ENCODE measurements around the gene EPHA3. TPM values are rescaled to one million over a fixed set of nuclear protein-coding genes. Genes with fewer than 3 reads are reported as not detected.

Gene EPHA3
- total and polyA plus RNA-seq, 2 donors from 2014 or later, result 0.19 to 6.5 TPM

- Histone ChIP-seq H3K9me3 (ENCODE audit: control insufficient read depth in 2 of 3, insufficient read depth in 1 of 3, low read length in 3 of 3) (no peaks in the 10 kb centered on the region), H3K27me3 (ENCODE audit: control insufficient read depth, insufficient read depth, low read length) (no peaks in the 10 kb centered on the region), H3K9ac (ENCODE audit: low read length in 3 of 3) (no peak overlapping the region), H3K27ac (ENCODE audit: low read depth in 2 of 2, low read length in 2 of 2) (no peak overlapping the region), H3K36me3 (ENCODE audit: control insufficient read depth in 2 of 3, insufficient read depth in 3 of 3, low read length in 3 of 3) (no peaks in the 10 kb centered on the region), H3K4me3 (ENCODE audit: low read length in 3 of 3) (no peak overlapping the region), H3K4me1 (ENCODE audit: control insufficient read depth in 2 of 3, insufficient read depth in 2 of 3, low read depth in 1 of 3, low read length in 3 of 3) (no peaks in the 10 kb centered on the region)
- DNase-seq, result no peak
- TF ChIP-seq CTCF (IDR thresholded peaks at IDR 0.05; ENCODE audit: borderline replicate concordance, extremely low read depth, insufficient read depth), result no peak
- no peak for FAIRE-seq
- intact Hi-C loops (cut with DNase I), result no loop called here
These were observed 312.3 kb downstream of the EPHA3 start for GRCh38 chr3:89419647-89420241.

DNA sequence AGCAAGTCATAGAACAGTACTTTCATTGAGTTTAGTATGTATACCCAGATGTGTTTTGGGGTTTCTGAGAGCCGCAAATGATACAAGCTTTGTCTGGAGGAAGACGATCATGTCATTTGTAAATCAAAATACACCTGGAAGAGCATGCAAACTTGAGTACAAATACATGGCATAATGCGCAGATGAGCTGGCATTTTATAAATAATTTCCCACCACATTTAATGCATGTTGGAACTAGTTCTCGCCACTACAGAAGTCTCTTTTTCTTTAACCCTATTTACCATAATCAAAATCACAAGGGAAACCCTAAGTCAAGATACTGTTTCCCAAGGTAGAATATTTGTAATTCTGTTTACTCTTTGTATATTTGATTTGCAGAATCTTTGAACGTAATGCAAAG lies 318.6 kb downstream of the EPHA3 start:
- intact Hi-C loops (cut with DNase I), result no loop called here
- H3K36me3 ChIP-seq (ENCODE audit: control insufficient read depth in 2 of 3, insufficient read depth in 3 of 3, low read length in 3 of 3), result no peaks in the 10 kb centered on the region
- no peak overlapping the region for H3K4me3 ChIP-seq (ENCODE audit: low read length in 3 of 3)
- H3K9ac ChIP-seq (ENCODE audit: low read length in 3 of 3), result no peak overlapping the region
- DNase-seq, result no peak
- no peak overlapping the region for H3K27ac ChIP-seq (ENCODE audit: low read depth in 2 of 2, low read length in 2 of 2)
- no peak for FAIRE-seq
- no peaks in the 10 kb centered on the region for H3K27me3 ChIP-seq (ENCODE audit: control insufficient read depth, insufficient read depth, low read length)
- no peak for TF ChIP-seq CTCF (IDR thresholded peaks at IDR 0.05; ENCODE audit: borderline replicate concordance, extremely low read depth, insufficient read depth)
- H3K9me3 ChIP-seq (ENCODE audit: control insufficient read depth in 2 of 3, insufficient read depth in 1 of 3, low read length in 3 of 3), result no peaks in the 10 kb centered on the region
- H3K4me1 ChIP-seq (ENCODE audit: control insufficient read depth in 2 of 3, insufficient read depth in 2 of 3, low read depth in 1 of 3, low read length in 3 of 3), result no peaks in the 10 kb centered on the region

DNA sequence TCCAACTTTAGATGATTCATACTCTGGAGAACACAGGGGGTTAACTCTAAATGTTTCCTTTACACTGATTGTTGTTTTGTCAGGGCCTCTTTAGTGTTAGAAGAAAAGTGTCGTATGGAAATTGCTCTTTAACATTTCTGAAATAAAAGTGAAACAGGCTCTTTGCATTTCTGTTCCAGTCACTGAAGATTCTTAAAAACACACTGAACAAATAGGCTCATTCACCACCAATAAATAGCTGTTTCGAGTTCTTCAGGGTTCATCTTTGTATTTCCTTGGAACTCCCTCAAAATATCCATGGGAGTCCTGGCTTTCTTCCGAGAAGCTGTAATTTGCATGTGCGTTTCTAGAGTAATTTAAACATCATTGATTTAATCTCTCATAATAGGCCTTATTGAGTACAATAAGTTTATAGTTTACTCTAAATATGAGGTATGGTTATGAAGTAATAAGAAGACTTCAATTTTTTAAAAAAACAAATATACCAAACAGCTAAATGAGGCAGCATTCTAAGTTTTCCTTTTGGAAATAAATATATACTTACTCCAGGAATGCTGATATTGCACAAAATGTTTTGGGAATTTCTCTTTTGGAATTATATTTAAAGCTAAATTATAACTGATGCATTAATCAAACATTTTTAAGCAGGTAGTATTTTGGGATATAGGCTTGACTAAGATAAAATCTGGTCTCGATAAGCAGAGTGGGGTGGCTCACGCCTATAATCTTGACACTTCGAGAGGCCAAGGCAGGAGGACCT lies 327.4 kb downstream of the EPHA3 start:
- no peak for TF ChIP-seq CTCF (IDR thresholded peaks at IDR 0.05; ENCODE audit: borderline replicate concordance, extremely low read depth, insufficient read depth)
- H3K9ac ChIP-seq (ENCODE audit: low read length in 3 of 3), result no peak overlapping the region
- no peak for FAIRE-seq

More for the DNA sequence above, 327.4 kb downstream of the EPHA3 start:
- H3K9me3 ChIP-seq (ENCODE audit: control insufficient read depth in 2 of 3, insufficient read depth in 1 of 3, low read length in 3 of 3), result no peaks in the 10 kb centered on the region
- no peak overlapping the region for H3K27ac ChIP-seq (ENCODE audit: low read depth in 2 of 2, low read length in 2 of 2)
- intact Hi-C loops (cut with DNase I), result no loop called here
- H3K4me3 ChIP-seq (ENCODE audit: low read length in 3 of 3), result no peak overlapping the region
- DNase-seq, result no peak
- H3K36me3 ChIP-seq (ENCODE audit: control insufficient read depth in 2 of 3, insufficient read depth in 3 of 3, low read length in 3 of 3), result no peaks in the 10 kb centered on the region
- no peaks in the 10 kb centered on the region for H3K4me1 ChIP-seq (ENCODE audit: control insufficient read depth in 2 of 3, insufficient read depth in 2 of 3, low read depth in 1 of 3, low read length in 3 of 3)
- H3K27me3 ChIP-seq (ENCODE audit: control insufficient read depth, insufficient read depth, low read length), result no peaks in the 10 kb centered on the region

Data from kidney (tissue), 14 donors.